Lower lobe of right lung (tissue), 2 donors: ENCODE results near the gene CYSTM1. TPM values are rescaled to one million over a fixed set of nuclear protein-coding genes. Genes with fewer than 3 reads are reported as not detected.
A peak's percentile ranks its signal among the peaks of the same experiment; 100 is the strongest.

Source experiments
- ATAC-seq, 2 donors: fragments of 200-7000 bp; cut with Tn5 transposase; one replicate each; pipeline ENCODE4 v1.9.1; 2020 to 2022; ENCODE audit warnings: mild to moderate bottlenecking in 2 of 2, moderate library complexity in 2 of 2
- DNase-seq: peaks from one replicate; pipeline ENCODE4 v3.0.0-alpha.2; 2020
- H3K27ac ChIP-seq: fragments of 200-600 bp; one replicate; pipeline ENCODE4 v1.8.0; 2022
- H3K27me3 ChIP-seq: fragments of 200-600 bp; one replicate; pipeline ENCODE4 v1.8.0; 2022; ENCODE audit warnings: low read depth
- H3K36me3 ChIP-seq: fragments of 200-600 bp; one replicate; pipeline ENCODE4 v1.8.0; 2022; ENCODE audit warnings: mild to moderate bottlenecking
- H3K4me1 ChIP-seq: fragments of 200-600 bp; one replicate; pipeline ENCODE4 v1.8.0; 2022
- H3K4me3 ChIP-seq: fragments of 200-600 bp; one replicate; pipeline ENCODE4 v1.8.0; 2022; ENCODE audit warnings: mild to moderate bottlenecking
- H3K9me3 ChIP-seq: fragments of 200-600 bp; one replicate; pipeline ENCODE4 v1.8.0; 2022
- intact Hi-C: fragments of 100-400 bp; cut with DNase I; formaldehyde crosslinking; loops from one replicate; pipeline ENCODE4 v1.11.0; 2022
- total RNA-seq: library from RNA; stranded (reverse); fragmentation: NEBNext Ultra II Directional; extraction: Animal tissue kit (Norgen Biotek cat#: 25700); gene quantifications from one replicate; pipeline ENCODE4 v1.2.1, GENCODE V29; 2021
- TF ChIP-seq, protein P1 (sequence below): fragments of 200-600 bp; IDR thresholded peaks from one replicate; pipeline ENCODE4 v1.8.0; 2022; ENCODE audit warnings: antibody characterized with exemption, mild to moderate bottlenecking
- donor health status: DM: no; HTN: yes; CAD: no; lungs with severe emphysema.

The CYSTM1 gene
- total RNA-seq, 1 donor from 2014 or later = 80.4 TPM

DNA sequence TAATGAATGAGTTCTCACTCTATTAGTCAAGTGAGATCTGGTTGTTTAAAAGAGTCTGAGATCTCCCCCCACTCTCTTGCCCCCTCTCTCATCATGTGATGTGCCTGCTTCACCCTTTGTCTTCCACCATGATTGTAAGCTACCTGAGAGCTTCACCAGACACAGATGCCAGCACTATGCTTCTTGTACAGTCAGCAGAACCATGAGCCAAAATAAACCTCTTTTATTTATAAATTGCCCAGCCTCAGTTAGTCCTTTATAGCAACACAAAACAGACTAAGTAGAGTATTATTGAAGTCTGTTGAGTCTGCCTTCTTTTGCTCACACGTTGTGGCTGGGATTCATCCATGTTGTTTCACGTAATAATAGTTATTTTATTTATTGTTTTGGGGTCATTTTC is 14.3 kb downstream of the CYSTM1 start:
- Histone ChIP-seq H3K9me3 (no peaks in the 10 kb centered on the region), H3K27ac (no peak overlapping the region), H3K4me3 (no peak overlapping the region), H3K36me3 (peaks cover 1% of the 10 kb centered on the region), H3K27me3 (no peaks in the 10 kb centered on the region), H3K4me1 (peaks cover 24% of the 10 kb centered on the region)
- TF ChIP-seq, protein P1, sequence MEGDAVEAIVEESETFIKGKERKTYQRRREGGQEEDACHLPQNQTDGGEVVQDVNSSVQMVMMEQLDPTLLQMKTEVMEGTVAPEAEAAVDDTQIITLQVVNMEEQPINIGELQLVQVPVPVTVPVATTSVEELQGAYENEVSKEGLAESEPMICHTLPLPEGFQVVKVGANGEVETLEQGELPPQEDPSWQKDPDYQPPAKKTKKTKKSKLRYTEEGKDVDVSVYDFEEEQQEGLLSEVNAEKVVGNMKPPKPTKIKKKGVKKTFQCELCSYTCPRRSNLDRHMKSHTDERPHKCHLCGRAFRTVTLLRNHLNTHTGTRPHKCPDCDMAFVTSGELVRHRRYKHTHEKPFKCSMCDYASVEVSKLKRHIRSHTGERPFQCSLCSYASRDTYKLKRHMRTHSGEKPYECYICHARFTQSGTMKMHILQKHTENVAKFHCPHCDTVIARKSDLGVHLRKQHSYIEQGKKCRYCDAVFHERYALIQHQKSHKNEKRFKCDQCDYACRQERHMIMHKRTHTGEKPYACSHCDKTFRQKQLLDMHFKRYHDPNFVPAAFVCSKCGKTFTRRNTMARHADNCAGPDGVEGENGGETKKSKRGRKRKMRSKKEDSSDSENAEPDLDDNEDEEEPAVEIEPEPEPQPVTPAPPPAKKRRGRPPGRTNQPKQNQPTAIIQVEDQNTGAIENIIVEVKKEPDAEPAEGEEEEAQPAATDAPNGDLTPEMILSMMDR = no peak
- no peak for DNase-seq
- no peak for ATAC-seq
- intact Hi-C loops = no loop called here

DNA sequence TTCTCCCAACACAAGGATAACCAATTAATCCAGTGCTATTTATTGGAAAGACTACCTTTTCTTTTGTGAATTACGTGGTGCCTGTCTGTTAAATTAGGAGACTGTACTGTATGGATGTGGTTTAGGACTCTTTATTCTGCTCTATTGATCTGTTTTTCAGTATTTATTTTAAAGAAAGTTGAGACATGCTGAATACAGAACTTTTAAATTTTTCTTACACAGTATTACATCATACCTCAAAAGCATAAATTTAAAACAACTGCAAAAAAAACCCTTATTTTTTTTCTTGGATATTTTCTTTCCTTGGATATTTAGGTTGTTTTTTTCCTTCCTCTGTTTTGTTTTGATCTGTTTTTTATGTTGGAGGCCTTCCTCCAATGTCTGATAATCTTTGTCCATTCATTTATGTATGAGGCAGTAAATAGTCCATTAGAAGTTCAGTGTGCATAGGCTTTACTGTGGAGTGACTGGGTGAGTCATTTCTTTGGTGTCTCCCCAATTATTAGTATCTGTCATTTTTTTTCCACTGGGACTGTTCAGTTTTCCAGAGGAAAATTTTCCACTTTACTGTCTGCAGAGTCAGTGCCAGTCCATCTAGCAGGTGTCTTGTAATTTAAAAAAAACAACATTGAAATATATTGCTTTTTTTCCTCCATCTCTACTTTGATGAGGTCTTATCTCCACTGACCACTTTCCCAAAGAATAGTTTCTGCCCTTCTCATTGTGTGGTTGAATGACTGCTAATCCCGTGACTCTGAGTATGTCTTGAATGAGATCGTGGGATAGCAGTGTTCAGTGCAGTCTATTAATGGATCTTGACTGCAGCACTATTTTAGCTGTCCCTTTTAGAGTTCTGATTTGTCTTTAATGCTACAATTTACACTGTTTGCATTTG is 15.2 kb downstream of the CYSTM1 start:
- no peak overlapping the region for H3K4me3 ChIP-seq
- ATAC-seq = peak in 1 of 2 donors; percentile 15
- no peaks in the 10 kb centered on the region for H3K9me3 ChIP-seq
- H3K27me3 ChIP-seq = no peaks in the 10 kb centered on the region
- peaks cover 24% of the 10 kb centered on the region for H3K4me1 ChIP-seq
- TF ChIP-seq, protein P1 = no peak
- no peak for DNase-seq
- peaks cover 8% of the 10 kb centered on the region for H3K36me3 ChIP-seq
- no peak overlapping the region for H3K27ac ChIP-seq
- intact Hi-C loops = no loop called here

DNA sequence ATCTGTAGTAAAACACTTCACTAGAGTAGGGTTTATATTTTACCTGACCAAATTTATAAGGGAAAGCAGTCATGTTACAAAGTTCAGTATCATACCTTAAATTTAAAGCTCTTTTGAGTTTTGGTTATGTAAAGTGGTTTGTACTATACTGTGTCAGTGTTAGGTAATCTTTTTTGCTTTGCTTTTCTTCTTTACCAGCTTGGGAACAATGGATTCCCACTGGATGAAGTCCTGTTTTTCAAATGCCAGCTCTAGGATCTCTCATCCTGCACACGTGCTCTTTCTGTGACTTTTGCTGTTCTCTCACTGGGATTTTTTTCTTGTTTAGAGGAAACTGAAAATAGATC is 15.9 kb downstream of the CYSTM1 start:
- Histone ChIP-seq H3K4me3 (no peak overlapping the region), H3K36me3 (peaks cover 8% of the 10 kb centered on the region), H3K4me1 (peaks cover 21% of the 10 kb centered on the region), H3K27me3 (no peaks in the 10 kb centered on the region), H3K9me3 (no peaks in the 10 kb centered on the region), H3K27ac (no peak overlapping the region)
- DNase-seq = no peak
- intact Hi-C loops = no loop called here
- TF ChIP-seq, protein P1 = no peak
- ATAC-seq = no peak

DNA sequence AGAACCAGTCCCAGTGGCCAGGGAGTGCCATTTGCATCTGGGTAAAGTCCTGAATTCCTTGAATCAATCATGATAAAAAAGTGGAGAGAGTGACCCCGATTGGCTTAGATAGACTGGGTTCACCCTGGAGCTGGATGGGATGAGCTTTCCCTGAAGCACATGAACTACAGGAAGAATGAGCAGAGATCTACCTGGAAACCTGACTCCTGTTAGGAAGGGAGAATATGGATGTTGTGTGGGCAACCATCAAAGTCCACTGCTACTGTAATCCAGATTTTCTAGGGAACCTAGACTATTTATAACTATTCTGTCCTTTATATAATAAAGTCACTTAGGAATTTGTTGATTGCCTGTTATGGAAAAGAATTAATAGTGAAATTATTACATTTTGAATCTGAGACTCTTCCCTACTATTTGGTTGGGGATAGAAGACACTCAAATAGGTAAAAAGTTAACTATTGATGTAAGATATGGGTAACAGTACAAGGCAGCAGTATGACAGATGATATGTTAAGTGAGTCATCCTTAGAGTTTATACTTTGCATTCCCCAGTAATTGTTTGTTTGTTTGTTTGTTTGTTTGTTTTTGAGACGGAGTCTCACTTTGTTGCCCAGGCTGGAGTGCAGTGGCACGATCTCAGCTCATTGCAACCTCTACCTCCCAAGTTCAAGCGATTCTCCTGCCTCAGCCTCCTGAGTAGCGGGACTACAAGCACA is 17.9 kb downstream of the CYSTM1 start:
- DNase-seq (no peak), ATAC-seq (no peak)
- Histone ChIP-seq H3K27me3 (no peaks in the 10 kb centered on the region), H3K36me3 (peaks cover 8% of the 10 kb centered on the region), H3K9me3 (no peaks in the 10 kb centered on the region), H3K4me1 (peaks cover 21% of the 10 kb centered on the region), H3K4me3 (no peak overlapping the region), H3K27ac (no peak overlapping the region)
- TF ChIP-seq, protein P1 = no peak
- intact Hi-C loops = no loop called here

DNA sequence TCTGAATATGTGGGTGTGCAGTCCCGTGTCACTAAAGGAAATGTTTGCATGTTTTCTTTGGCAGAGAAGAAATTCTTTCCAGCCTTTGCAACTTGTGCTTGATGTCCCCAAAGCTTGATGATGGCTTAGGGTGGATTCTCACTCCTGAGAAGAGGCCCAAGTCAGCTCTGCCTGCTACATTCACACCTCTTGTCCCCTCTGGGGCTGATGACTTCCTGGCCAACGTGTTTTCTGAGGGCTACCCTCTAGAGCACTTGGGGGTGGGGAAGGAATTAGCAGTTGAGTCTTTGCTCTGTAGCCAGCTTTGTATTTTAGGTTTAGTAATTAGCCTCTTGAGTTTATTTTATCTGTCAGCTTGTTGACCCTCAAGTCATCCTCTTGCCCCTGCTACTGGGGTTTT is 19.7 kb downstream of the CYSTM1 start:
- Histone ChIP-seq H3K9me3 (no peaks in the 10 kb centered on the region), H3K4me3 (no peak overlapping the region), H3K36me3 (peaks cover 8% of the 10 kb centered on the region), H3K4me1 (peaks cover 18% of the 10 kb centered on the region), H3K27ac (no peak overlapping the region), H3K27me3 (no peaks in the 10 kb centered on the region)
- intact Hi-C loops = no loop called here
- TF ChIP-seq, protein P1 = no peak
- DNase-seq (no peak), ATAC-seq (no peak)
